Right renal cortex interstitium (tissue), 3 donors: ENCODE results near the gene TMEM205. TPM values are rescaled to one million over a fixed set of nuclear protein-coding genes. Genes with fewer than 3 reads are reported as not detected.
"Not testable (repeated sequence)": the region's sequence is repeated elsewhere in the genome, so short reads cannot be mapped to it uniquely, and the experiment has no call there.

Experiments
- DNase-seq, 3 donors: peaks; one replicate each; pipeline ENCODE4 v3.0.0-alpha.2; 2013; ENCODE audit warnings: low read depth in 3 of 3, low spot score in 2 of 3
- polyA plus RNA-seq, 3 donors: library from polyadenylated mRNA; unstranded; fragments of 120-200 nt; gene quantifications; one replicate each; pipeline ENCODE4 v1.2.1, GENCODE V29; 2013; ENCODE audit not compliant: insufficient read length in 3 of 3

Gene TMEM205
- 100 to 1,000 TPM; 126 to 159 (median 135) TPM for polyA plus RNA-seq

GRCh38 chr19:11346104-11346940 lies at the start of gene TMEM205, which contains the start of gene CCDC159:
Gene TMEM205, minus strand, starts transcription at chr19:11346268. Its CDS starts 649 bp downstream, at chr19:11345619.
Gene CCDC159, plus strand, starts transcription at chr19:11346519. Its CDS starts 88 bp downstream, at chr19:11346607.
- DNase-seq, result peak; percentile 94 to 99 (median 99)

GRCh38 chr19:11390933-11391680 lies 45.0 kb upstream of the TMEM205 start:
- DNase-seq, result no peak

- DNase-seq, result no peak
Measured at GRCh38 chr19:11390359-11390758, 44.3 kb upstream of the TMEM205 start.

- DNase-seq, result no peak
Measured at GRCh38 chr19:11387162-11388034, 41.3 kb upstream of the TMEM205 start.

GRCh38 chr19:11384778-11385129 lies 38.7 kb upstream of the TMEM205 start:
- DNase-seq, result no peak

- DNase-seq, result no peak
Measured at GRCh38 chr19:11383706-11384048, 37.6 kb upstream of the TMEM205 start.

GRCh38 chr19:11382898-11383705 lies 37.0 kb upstream of the TMEM205 start:
- DNase-seq, result no peak

GRCh38 chr19:11380653-11381537 lies 34.8 kb upstream of the TMEM205 start:
- DNase-seq, result peak; percentile 88 to 96 (median 95)

- DNase-seq, result no peak
Measured at GRCh38 chr19:11379857-11380350, 33.8 kb upstream of the TMEM205 start.

GRCh38 chr19:11379269-11379845 lies 33.3 kb upstream of the TMEM205 start:
- not testable (repeated sequence) for DNase-seq

GRCh38 chr19:11378319-11379189 lies 32.5 kb upstream of the TMEM205 start:
- DNase-seq, result no peak

GRCh38 chr19:11377756-11378155 lies 31.7 kb upstream of the TMEM205 start:
- DNase-seq, result no peak

GRCh38 chr19:11377237-11377636 lies 31.2 kb upstream of the TMEM205 start:
- DNase-seq, result no peak

- DNase-seq, result no peak
Measured at GRCh38 chr19:11375143-11375948, 29.3 kb upstream of the TMEM205 start.

GRCh38 chr19:11374433-11375142 lies 28.5 kb upstream of the TMEM205 start, which contains the start of gene SWSAP1:
Gene SWSAP1, plus strand, starts transcription at chr19:11374666. Its CDS starts 15 bp downstream, at chr19:11374681.
- peak; percentile 98 to 99 (median 98) for DNase-seq

- DNase-seq, result no peak
Measured at GRCh38 chr19:11373885-11374432, 27.9 kb upstream of the TMEM205 start.
